Kidney epithelial cell (primary cell): Measurements from ENCODE around the gene PPP1R10. TPM values are rescaled to one million over a fixed set of nuclear protein-coding genes. Genes with fewer than 3 reads are reported as not detected.

Experiments
- DNase-seq: peaks from one replicate; pipeline ENCODE4 v3.0.0-alpha.2; 2010; ENCODE audit warnings: low read depth
- H3K27me3 ChIP-seq: 2 replicates; pipeline ENCODE4 v1.6.0; 2011; ENCODE audit warnings: low read length; ENCODE audit not compliant: control insufficient read depth, insufficient read depth
- H3K36me3 ChIP-seq: 2 replicates; pipeline ENCODE4 v1.5.1; 2011; ENCODE audit warnings: low read length; ENCODE audit not compliant: control insufficient read depth, insufficient read depth
- H3K4me3 ChIP-seq: 2 replicates; pipeline ENCODE4 v1.5.1; 2011; ENCODE audit warnings: low read depth, mild to moderate bottlenecking, control low read depth, low read length
- CTCF ChIP-seq: IDR thresholded peaks from 2 replicates; pipeline ENCODE4 v1.5.1; 2011; ENCODE audit warnings: mild to moderate bottlenecking, moderate library complexity, low read length, control low read depth, inconsistent platforms; ENCODE audit not compliant: insufficient read depth, poor library complexity, severe bottlenecking
- total RNA-seq: library from RNA; depleted of rRNA; stranded (reverse); fragments of >200 nt; gene quantifications from 2 replicates; pipeline ENCODE4 v1.2.3, GENCODE V29; 2015

PPP1R10 gene
- total RNA-seq, 1 donor from 2014 or later, result 38.6 TPM

- no peak for DNase-seq
- peak; percentile 43 for TF ChIP-seq CTCF
- H3K36me3 ChIP-seq, result peaks cover 3% of the 10 kb centered on the region
- H3K27me3 ChIP-seq, result no peaks in the 10 kb centered on the region
- peak within 1 kb of the TSS; percentile 62 for H3K4me3 ChIP-seq
Observed at GRCh38 chr6:30626484-30627366, 9.7 kb upstream of the PPP1R10 start, which contains the start of gene ATAT1. TSS of gene ATAT1 (plus strand) at chr6:30626874.

GRCh38 chr6:30625511-30625910 is 8.5 kb upstream of the PPP1R10 start:
- TF ChIP-seq CTCF, result no peak
- Histone ChIP-seq H3K36me3 (peaks cover 3% of the 10 kb centered on the region), H3K27me3 (no peaks in the 10 kb centered on the region), H3K4me3 (no peak overlapping the region)
- DNase-seq, result no peak

- Histone ChIP-seq H3K4me3 (no peak overlapping the region), H3K36me3 (peaks cover 5% of the 10 kb centered on the region), H3K27me3 (no peaks in the 10 kb centered on the region)
- DNase-seq, result no peak
- TF ChIP-seq CTCF, result no peak
Observed at GRCh38 chr6:30619561-30619960, 2.5 kb upstream of the PPP1R10 start.

- peak overlapping the region; percentile 89 for H3K4me3 ChIP-seq
- no peak for TF ChIP-seq CTCF
- peaks cover 5% of the 10 kb centered on the region for H3K36me3 ChIP-seq
- no peak for DNase-seq
- no peaks in the 10 kb centered on the region for H3K27me3 ChIP-seq
Observed at GRCh38 chr6:30618270-30618797, 1.3 kb upstream of the PPP1R10 start.

- H3K27me3 ChIP-seq, result no peaks in the 10 kb centered on the region
- DNase-seq, result peak; percentile 92
- peak within 1 kb of the TSS; percentile 93 for H3K4me3 ChIP-seq
- no peak for TF ChIP-seq CTCF
- H3K36me3 ChIP-seq, result peaks cover 5% of the 10 kb centered on the region
Observed at GRCh38 chr6:30617565-30618269, 674 bp upstream of the PPP1R10 start, which contains the start of gene MRPS18B. TSS of gene MRPS18B (plus strand) at chr6:30617840. CDS start at chr6:30617866, 26 bp downstream.
